ENCODE data around the gene KIRREL1. TPM values are rescaled to one million over a fixed set of nuclear protein-coding genes. Genes with fewer than 3 reads are reported as not detected.

Gene KIRREL1
- total RNA-seq, 1 experiment from 2014 or later: 123 TPM

DNA sequence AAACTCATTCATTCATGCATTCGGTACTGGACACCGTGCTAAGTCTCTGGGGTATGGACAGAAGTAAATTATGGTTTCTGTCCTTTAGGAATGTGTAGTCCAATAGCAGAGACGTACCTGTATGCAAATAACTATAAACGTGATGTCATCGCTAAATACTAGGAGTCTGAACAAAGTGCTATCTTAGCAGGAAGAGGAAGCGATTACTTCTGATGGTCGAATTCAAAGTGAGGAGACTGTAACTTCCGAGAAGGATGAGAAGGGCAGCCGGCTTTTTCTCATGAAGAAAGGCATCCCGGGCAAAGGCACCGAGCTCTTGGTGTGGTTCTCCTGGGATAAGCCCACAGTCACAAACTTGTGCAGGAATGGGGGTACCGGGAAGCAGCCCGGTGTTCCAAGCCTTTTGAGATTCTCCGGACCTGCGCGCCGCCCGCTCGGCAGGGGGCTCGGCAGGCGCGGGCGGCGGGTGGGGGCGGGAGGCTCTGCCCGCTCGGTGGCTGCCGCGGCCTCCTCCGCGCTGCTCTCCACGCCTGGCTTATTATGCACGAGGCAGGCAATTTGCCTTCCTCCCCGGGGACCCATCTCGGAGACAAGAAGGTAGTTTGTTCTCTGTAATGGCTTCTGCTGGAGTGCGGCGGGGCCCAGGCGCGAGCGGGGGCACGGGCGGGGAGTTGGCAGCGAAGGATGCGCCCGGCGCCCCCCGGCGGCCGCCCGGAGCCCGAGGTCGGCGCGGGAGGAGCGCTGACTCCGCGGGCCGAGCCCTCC, 119.7 kb downstream of the KIRREL1 start:
- Histone ChIP-seq H3K9me3 (replicated peaks) (no peaks in the 10 kb centered on the region), H3K27me3 (replicated peaks) (peaks cover 11% of the 10 kb centered on the region), H3K4me3 (peak overlapping the region; percentile 42), H3K4me1 (replicated peaks) (peaks cover 9% of the 10 kb centered on the region), H3K27ac (no peak overlapping the region), H3K36me3 (no peaks in the 10 kb centered on the region)
- peak in 1 of 2 experiments; percentile 46 for DNase-seq (ENCODE audit: low read depth in 1 of 2, low spot score in 2 of 2)

DNA sequence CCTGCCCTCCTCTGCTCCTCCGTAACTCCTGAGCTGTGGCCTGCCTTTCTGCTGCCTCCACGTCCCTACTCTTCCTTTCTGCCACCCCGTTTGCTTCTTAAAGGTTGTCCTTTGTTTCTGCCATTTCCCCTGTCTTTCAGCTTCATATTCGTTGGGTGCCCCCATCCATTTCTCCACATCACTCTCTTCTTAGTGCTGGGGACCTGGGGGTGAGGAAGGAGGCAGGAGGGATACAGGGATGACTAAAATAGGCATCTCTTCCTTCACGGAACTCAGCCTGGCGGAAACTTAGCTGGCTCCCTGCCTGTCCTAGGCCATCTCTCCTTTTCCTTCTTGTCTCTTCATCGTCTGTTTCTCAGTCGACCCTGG, 120.3 kb downstream of the KIRREL1 start:
- peak overlapping the region; percentile 42 for H3K4me3 ChIP-seq
- H3K4me1 ChIP-seq (replicated peaks): peaks cover 9% of the 10 kb centered on the region
- H3K9me3 ChIP-seq (replicated peaks): no peaks in the 10 kb centered on the region
- H3K36me3 ChIP-seq: no peaks in the 10 kb centered on the region
- no peak for DNase-seq (ENCODE audit: low read depth in 1 of 2, low spot score in 2 of 2)
- H3K27ac ChIP-seq: no peak overlapping the region
- H3K27me3 ChIP-seq (replicated peaks): peaks cover 11% of the 10 kb centered on the region

DNA sequence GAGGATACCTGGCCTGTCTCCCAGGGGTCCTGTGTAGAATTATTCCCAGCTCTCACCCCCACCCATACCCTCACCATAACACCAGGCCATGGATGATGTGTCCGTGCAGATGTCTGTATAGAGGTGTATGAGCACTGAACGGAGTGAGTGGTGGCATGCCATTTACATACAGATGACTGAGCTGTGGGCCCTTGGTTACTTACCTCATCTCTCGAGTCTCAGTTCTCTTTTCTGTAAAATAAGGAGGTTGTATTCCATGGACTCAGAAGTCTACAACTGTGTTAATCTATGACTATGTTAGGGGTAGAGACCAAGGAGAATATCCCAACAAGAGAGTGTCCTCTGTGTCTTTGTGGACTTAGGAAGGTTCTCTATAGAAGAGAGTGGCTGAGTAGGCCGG, 121.7 kb downstream of the KIRREL1 start:
- no peak for DNase-seq (ENCODE audit: low read depth in 1 of 2, low spot score in 2 of 2)
- no peak overlapping the region for H3K27ac ChIP-seq
- H3K4me1 ChIP-seq (replicated peaks): peaks cover 9% of the 10 kb centered on the region
- no peaks in the 10 kb centered on the region for H3K36me3 ChIP-seq
- peaks cover 16% of the 10 kb centered on the region for H3K27me3 ChIP-seq (replicated peaks)
- H3K4me3 ChIP-seq: no peak overlapping the region
- no peaks in the 10 kb centered on the region for H3K9me3 ChIP-seq (replicated peaks)

DNA sequence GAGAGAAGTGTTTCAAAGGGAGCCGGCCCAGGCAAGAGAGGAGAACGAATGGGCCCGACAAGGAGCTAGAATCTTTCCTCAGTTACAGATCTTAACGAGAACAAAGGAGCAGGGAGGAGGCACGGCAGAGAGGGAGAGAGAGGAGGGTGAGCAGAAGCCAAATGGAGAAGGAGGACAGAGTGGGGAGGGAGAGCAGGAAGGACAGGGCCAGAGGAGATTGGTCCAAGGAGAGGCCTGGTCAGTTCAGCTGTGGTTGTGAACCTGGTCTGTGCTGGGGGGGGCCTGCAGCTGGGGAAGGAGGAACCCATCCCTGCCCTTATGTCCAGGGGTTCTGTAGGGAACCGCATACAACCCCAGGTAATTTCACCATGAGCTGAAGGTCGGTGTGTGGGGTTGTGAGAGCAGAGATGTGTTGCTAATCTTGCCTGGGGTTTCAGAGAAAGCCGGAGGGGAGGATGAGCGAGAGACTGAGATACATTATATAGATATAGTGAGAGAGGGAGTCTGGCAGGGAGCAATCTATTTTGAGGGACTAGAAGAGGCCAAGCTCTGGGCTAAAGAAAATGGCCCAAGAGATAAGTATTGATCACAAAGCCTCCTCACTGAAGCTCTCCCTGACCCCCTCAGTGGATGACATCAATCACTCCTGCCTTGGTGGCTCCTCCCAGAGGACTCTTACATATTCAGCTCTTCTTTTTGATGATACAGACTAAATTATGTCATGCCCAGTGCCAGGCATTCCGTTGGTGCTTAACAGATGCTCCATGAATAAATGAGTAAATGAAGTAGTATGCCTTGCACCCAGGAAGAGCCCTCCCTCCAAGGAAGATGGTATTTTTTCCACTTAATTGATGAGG, 123.1 kb downstream of the KIRREL1 start:
- Histone ChIP-seq H3K4me3 (no peak overlapping the region), H3K4me1 (replicated peaks) (peaks cover 9% of the 10 kb centered on the region), H3K27ac (no peak overlapping the region), H3K27me3 (replicated peaks) (peaks cover 23% of the 10 kb centered on the region), H3K9me3 (replicated peaks) (no peaks in the 10 kb centered on the region), H3K36me3 (no peaks in the 10 kb centered on the region)
- no peak for DNase-seq (ENCODE audit: low read depth in 1 of 2, low spot score in 2 of 2)

DNA sequence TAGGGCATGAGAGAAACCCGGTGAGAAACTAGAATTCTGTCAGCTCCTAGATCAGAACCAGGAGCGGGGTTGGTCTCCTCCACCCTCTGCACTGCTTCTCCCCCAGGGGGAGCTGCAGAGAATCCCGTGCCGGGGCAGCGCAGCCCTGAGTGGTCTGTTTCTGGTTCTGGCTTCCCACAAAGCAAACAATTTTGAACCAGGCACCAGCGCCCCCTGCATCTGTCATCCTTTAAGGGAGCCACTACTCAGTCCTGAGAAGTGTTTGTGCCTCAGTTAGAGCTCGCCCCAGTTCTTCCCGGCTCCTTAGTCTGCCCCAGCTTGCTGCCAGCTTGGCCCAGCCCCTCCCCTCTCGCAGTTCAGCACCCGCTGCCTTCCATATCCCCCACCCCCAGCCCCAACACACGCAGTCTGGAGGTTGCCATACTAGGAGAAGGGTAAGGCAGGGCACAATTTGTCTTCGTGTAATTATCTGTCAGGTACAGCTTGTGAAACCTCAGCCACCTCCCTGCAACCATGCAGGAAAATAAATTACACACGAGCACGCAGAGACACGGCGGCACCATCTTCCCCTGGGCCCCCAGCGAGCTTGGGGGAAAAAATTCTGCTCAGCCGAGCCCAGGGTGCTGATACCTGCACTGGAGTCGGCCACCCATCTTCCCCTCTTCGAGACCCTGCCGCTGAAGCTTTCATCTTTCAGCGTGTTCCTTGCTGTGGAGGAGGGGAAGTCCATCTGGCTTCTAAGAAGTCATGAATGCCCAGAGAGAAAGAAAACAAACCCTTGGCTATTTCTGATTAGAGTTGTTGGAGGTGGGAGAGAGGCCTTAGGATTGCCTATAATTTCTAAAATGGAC, 124.6 kb downstream of the KIRREL1 start:
- no peak overlapping the region for H3K4me3 ChIP-seq
- DNase-seq (ENCODE audit: low read depth in 1 of 2, low spot score in 2 of 2): peak; percentile 29 to 65

DNA sequence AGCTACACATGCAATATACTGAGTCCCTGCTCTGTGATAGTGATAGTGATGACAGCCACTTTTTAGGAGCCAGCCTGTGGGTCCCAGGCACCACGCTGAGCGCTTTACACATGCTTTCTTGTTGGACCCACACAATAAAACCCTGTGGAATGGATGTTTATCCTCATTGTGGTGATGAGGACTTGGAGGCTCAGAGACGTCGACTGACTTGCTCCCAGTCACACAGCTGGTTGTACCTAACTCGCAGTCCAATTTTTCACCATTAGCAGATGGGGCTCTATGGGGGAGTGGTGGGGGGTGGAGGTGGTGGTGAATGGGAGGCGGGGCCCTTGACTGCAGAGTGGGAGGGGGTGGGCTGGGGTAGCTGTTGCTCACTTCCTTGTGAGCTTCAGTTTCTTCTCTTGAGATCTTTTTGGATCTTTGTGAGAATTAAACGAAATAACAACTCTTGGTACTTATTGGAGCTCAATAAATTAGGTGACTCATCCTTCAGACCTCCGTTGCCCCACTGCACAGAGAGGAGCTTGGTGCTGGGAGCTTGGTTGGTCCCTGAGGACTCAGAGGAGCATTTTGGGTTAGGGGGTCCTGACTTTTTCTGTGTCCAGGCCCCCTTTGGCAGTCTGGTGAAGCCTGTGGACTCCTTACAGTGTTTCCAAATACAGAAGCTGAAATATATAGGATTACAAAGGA, 125.4 kb downstream of the KIRREL1 start:
- Histone ChIP-seq H3K27me3 (replicated peaks) (peaks cover 11% of the 10 kb centered on the region), H3K27ac (no peak overlapping the region)
- DNase-seq (ENCODE audit: low read depth in 1 of 2, low spot score in 2 of 2): no peak

More for the DNA sequence above, 124.6 kb downstream of the KIRREL1 start:
- peaks cover 14% of the 10 kb centered on the region for H3K27me3 ChIP-seq (replicated peaks)
- H3K27ac ChIP-seq: no peak overlapping the region
- H3K36me3 ChIP-seq: no peaks in the 10 kb centered on the region
- no peaks in the 10 kb centered on the region for H3K9me3 ChIP-seq (replicated peaks)
- peaks cover 7% of the 10 kb centered on the region for H3K4me1 ChIP-seq (replicated peaks)

DNA sequence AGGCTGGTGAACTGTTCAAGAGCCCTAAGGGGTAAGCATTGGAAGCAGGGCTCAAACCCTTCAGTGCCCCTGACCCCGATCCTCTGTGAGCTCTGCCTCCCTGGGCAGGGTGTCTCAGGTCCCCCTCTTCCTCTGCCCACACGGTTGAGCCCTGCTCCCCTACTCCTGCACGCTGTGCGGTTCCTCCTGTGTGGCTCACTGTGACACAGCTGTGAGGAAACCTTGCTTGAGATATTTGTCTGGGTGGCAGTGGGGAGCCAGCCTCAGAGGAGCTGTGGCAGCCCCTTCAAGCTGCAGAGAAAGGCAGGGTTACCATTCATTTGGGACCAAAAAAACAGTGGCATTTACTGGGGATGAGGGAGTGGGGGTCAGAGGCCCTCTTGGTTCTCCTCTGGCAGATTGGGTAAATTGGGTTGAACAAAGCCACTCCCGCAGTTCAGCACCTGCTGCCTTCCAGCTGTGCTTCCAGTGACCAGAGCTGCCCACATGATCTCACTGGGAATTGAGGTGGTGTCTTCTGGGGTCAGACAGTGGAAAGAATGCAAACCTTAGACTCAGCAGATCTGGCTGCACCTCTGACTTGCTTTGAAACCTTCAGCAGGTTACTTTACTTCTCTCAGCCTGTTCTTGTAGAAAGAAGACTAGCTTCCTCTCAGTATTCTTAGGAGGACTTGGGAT, 126.7 kb downstream of the KIRREL1 start:
- Histone ChIP-seq H3K9me3 (replicated peaks) (no peaks in the 10 kb centered on the region), H3K27ac (no peak overlapping the region), H3K36me3 (no peaks in the 10 kb centered on the region), H3K27me3 (replicated peaks) (peaks cover 11% of the 10 kb centered on the region), H3K4me3 (no peak overlapping the region), H3K4me1 (replicated peaks) (no peaks in the 10 kb centered on the region)
- no peak for DNase-seq (ENCODE audit: low read depth in 1 of 2, low spot score in 2 of 2)

More for the DNA sequence above, 125.4 kb downstream of the KIRREL1 start:
- no peaks in the 10 kb centered on the region for H3K36me3 ChIP-seq
- no peaks in the 10 kb centered on the region for H3K4me1 ChIP-seq (replicated peaks)
- H3K9me3 ChIP-seq (replicated peaks): no peaks in the 10 kb centered on the region
- no peak overlapping the region for H3K4me3 ChIP-seq

DNA sequence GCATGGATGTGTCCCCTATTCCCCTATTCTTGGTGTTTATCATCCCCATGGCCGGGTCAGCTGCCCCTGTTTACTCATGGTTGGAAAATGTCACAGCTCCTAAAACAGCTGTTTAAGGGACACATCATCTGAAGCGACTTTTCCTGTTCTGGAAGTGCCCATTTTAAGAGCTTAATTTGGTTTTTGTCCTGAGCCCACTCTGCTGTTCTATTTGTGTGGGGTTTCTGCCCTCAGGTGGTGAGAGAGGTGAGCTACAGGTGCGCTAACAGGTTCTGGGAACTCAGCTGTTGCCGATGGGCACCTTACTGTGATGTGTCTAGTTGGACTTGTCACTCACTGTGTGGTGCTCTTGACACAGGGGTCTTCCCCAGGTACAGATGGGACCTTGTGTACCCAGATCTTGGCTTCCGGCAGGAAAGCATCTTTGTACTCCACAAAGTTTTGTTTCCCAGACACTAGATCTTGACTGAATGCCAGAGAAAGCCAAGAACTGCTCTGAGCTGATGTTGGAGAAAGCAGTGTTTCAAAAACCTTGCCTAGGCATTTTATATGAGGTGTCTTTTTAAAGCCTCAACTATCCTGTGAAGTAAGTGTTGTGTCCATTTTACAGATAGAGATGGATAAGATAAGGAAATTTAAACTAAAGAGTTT, 128.3 kb downstream of the KIRREL1 start:
- H3K27ac ChIP-seq: no peak overlapping the region
- H3K27me3 ChIP-seq (replicated peaks): peaks cover 11% of the 10 kb centered on the region
- no peaks in the 10 kb centered on the region for H3K4me1 ChIP-seq (replicated peaks)
- H3K9me3 ChIP-seq (replicated peaks): no peaks in the 10 kb centered on the region
- no peaks in the 10 kb centered on the region for H3K36me3 ChIP-seq
- no peak overlapping the region for H3K4me3 ChIP-seq
- DNase-seq (ENCODE audit: low read depth in 1 of 2, low spot score in 2 of 2): no peak

DNA sequence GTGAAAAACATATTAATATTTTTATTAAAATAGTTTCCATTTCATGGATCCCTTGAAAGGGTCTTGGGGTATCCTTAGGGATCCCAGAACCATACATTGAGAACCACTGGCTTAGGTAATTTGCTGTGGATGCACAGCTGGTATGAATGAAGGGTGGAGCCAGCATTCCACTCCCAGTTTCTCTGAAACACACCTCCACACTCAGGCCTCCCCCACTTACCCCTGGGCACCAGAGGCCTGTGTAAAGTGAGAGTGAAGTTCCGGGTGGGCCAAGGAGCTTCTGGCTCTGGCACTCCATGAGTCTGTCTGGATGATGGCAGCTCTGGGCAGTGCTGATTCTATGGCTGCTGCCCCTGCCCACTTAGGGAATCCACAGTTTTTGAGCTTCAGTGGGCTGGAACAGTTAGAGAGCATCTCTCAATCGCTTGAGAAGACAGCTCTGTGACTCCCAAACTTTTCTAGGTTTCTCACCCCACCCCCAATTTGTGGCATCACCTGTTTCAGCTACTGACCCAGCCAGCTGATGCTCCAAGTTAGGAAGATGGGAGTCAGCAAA, 129.5 kb downstream of the KIRREL1 start:
- H3K27me3 ChIP-seq (replicated peaks): peaks cover 11% of the 10 kb centered on the region
- no peaks in the 10 kb centered on the region for H3K4me1 ChIP-seq (replicated peaks)
- no peak overlapping the region for H3K27ac ChIP-seq
- no peak for DNase-seq (ENCODE audit: low read depth in 1 of 2, low spot score in 2 of 2)
- H3K36me3 ChIP-seq: no peaks in the 10 kb centered on the region
- H3K4me3 ChIP-seq: no peak overlapping the region
- no peaks in the 10 kb centered on the region for H3K9me3 ChIP-seq (replicated peaks)

DNA sequence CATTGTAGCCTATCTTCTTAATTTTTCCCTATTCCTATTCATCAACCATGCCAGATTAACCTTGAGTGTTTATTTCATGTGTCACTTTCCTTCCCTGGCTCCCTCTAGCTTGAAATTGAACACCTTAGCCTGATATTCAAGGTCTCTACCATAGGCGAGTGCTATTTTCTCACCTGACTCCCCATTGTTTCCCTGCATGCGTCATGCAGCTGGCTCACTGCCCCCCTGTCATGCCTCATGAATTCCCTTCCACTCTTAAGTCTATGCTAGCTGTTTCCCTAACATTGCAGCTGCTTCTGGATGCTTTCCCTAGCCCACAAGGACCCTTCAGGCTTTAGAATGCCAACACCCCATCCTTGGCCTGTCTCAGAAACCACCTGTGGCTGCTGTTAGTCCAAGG, 130.6 kb downstream of the KIRREL1 start:
- H3K4me3 ChIP-seq: no peak overlapping the region
- H3K27ac ChIP-seq: no peak overlapping the region
- H3K4me1 ChIP-seq (replicated peaks): no peaks in the 10 kb centered on the region
- peaks cover 11% of the 10 kb centered on the region for H3K27me3 ChIP-seq (replicated peaks)
- no peaks in the 10 kb centered on the region for H3K36me3 ChIP-seq
- no peaks in the 10 kb centered on the region for H3K9me3 ChIP-seq (replicated peaks)
- no peak for DNase-seq (ENCODE audit: low read depth in 1 of 2, low spot score in 2 of 2)

DNA sequence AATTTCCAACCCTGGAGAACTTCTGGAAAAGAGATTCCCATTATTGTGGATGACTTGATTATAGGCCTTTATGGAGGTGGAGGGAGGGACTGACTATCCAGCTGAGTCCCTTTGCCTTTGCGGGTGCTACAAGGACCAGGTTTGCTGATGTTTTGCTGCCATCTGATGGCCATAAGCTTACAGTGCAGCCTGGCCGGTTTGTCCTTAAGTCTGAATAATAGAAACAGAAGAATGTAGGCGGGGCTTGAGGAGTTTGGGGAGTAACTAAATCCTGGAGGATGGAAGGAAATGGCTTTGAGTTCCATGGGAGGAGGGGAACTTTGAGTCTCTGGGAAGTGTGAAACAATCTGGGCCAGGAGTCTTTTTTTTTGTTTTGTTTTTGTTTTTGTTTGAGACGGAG, 131.6 kb downstream of the KIRREL1 start:
- no peaks in the 10 kb centered on the region for H3K36me3 ChIP-seq
- H3K4me1 ChIP-seq (replicated peaks): no peaks in the 10 kb centered on the region
- H3K27ac ChIP-seq: no peak overlapping the region
- peak; percentile 80 to 84 for DNase-seq (ENCODE audit: low read depth in 1 of 2, low spot score in 2 of 2)
- no peak overlapping the region for H3K4me3 ChIP-seq
- peaks cover 6% of the 10 kb centered on the region for H3K27me3 ChIP-seq (replicated peaks)
- no peaks in the 10 kb centered on the region for H3K9me3 ChIP-seq (replicated peaks)

DNA sequence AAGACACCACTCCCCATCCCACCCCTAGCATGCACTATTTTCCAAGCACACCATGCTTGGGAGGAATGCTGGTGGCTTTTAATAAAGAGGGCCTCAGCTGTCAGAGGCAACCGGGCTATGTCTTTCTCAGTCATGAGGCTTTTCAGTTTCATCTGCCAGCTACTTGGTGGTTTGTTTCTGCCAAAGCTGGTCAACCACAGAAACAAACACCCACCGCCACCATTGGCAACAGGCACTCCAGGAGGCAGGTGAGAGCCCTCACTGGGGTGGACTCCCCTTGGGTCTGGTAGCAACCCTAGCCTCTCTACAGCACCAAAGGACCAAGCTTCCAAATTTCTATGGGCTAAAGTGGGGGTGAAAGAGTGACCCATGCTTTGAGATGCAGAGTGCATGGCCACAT, 133.0 kb downstream of the KIRREL1 start:
- DNase-seq (ENCODE audit: low read depth in 1 of 2, low spot score in 2 of 2): no peak
- Histone ChIP-seq H3K27ac (no peak overlapping the region), H3K4me3 (no peak overlapping the region), H3K27me3 (replicated peaks) (no peaks in the 10 kb centered on the region; the same call in 1 of the 2 replicates), H3K9me3 (replicated peaks) (no peaks in the 10 kb centered on the region), H3K4me1 (replicated peaks) (no peaks in the 10 kb centered on the region), H3K36me3 (no peaks in the 10 kb centered on the region)
